HL-60 (cell line): ENCODE measurements around the gene TRAPPC6A.

Experiments
- DNase-seq, 2 experiments: peaks; one replicate each; pipeline ENCODE4 v3.0.0-alpha.2; 2010 to 2020; ENCODE audit warnings: low read depth in 1 of 2, low spot score in 1 of 2
- H3K27ac ChIP-seq: fragments of 250-450 bp; sonication (Bioruptor Pico); replicated peaks from 2 replicates; pipeline ENCODE4 v1.5.1; 2020; ENCODE audit warnings: mild to moderate bottlenecking, moderate library complexity
- H3K27me3 ChIP-seq: fragments of 250-450 bp; sonication (Bioruptor Pico); 2 replicates; pipeline ENCODE4 v1.5.1; 2021; ENCODE audit warnings: mild to moderate bottlenecking, moderate library complexity; ENCODE audit not compliant: insufficient read depth, poor library complexity, severe bottlenecking
- H3K4me3 ChIP-seq: replicated peaks from 2 replicates; pipeline ENCODE4 v1.5.1; 2011; ENCODE audit warnings: mild to moderate bottlenecking, control low read depth, low read length; ENCODE audit not compliant: insufficient read depth
- GABPA ChIP-seq: IDR thresholded peaks from 2 replicates; pipeline ENCODE4 v1.6.1; 2012; ENCODE audit warnings: low read depth
- POLR2AphosphoS5 ChIP-seq: IDR thresholded peaks from 2 replicates; pipeline ENCODE4 v1.6.1; 2012; ENCODE audit warnings: low read depth
- REST ChIP-seq: IDR thresholded peaks from 2 replicates; pipeline ENCODE4 v1.6.1; 2012; ENCODE audit warnings: low read depth; ENCODE audit not compliant: insufficient replicate concordance
- SPI1 ChIP-seq: IDR thresholded peaks from 2 replicates; pipeline ENCODE4 v1.6.1; 2012; ENCODE audit warnings: low read depth, mild to moderate bottlenecking, borderline replicate concordance
- TF ChIP-seq, protein P1 (sequence below): IDR thresholded peaks from one replicate; pipeline ENCODE4 v1.5.1; 2011; ENCODE audit warnings: low read length, control low read depth, inconsistent platforms; ENCODE audit not compliant: insufficient read depth

The TRAPPC6A gene

GRCh38 chr19:45128146-45128545 lies 49.9 kb downstream of the TRAPPC6A start:
- Histone ChIP-seq H3K27ac (no peak overlapping the region), H3K27me3 (no peaks in the 10 kb centered on the region), H3K4me3 (no peak overlapping the region)
- no peak for DNase-seq
- TF ChIP-seq REST (no peak), SPI1 (no peak), POLR2AphosphoS5 (no peak)

DNA sequence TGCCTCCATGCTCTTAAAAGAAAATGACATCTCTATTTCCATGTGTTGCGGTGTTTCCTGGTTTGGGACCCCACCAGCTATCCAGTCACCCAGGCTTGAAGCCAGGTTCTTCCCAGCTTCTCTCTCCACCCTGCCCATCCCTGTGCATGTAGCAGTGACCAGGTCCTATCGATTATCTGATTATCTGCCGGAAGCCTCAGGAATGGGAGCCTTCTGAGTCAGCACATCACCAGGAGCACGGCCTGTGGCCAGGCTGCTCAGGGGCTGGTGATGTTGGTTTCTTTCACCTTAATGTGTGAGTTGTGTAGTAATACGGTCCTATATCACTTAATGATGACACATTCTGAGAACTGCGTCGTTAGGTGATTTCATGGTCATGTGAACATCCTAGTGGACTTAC lies 51.4 kb downstream of the TRAPPC6A start:
- no peak for DNase-seq
- Histone ChIP-seq H3K4me3 (no peak overlapping the region), H3K27ac (no peak overlapping the region), H3K27me3 (no peaks in the 10 kb centered on the region)
- TF ChIP-seq, protein P1, sequence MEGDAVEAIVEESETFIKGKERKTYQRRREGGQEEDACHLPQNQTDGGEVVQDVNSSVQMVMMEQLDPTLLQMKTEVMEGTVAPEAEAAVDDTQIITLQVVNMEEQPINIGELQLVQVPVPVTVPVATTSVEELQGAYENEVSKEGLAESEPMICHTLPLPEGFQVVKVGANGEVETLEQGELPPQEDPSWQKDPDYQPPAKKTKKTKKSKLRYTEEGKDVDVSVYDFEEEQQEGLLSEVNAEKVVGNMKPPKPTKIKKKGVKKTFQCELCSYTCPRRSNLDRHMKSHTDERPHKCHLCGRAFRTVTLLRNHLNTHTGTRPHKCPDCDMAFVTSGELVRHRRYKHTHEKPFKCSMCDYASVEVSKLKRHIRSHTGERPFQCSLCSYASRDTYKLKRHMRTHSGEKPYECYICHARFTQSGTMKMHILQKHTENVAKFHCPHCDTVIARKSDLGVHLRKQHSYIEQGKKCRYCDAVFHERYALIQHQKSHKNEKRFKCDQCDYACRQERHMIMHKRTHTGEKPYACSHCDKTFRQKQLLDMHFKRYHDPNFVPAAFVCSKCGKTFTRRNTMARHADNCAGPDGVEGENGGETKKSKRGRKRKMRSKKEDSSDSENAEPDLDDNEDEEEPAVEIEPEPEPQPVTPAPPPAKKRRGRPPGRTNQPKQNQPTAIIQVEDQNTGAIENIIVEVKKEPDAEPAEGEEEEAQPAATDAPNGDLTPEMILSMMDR: no peak
- no peak for TF ChIP-seq REST
- no peak for TF ChIP-seq POLR2AphosphoS5
- no peak for TF ChIP-seq GABPA
- TF ChIP-seq SPI1: no peak

GRCh38 chr19:45125975-45126493 lies 52.0 kb downstream of the TRAPPC6A start:
- Histone ChIP-seq H3K4me3 (no peak overlapping the region), H3K27me3 (no peaks in the 10 kb centered on the region), H3K27ac (no peak overlapping the region)
- TF ChIP-seq SPI1: no peak
- TF ChIP-seq GABPA: no peak
- TF ChIP-seq, protein P1: peak; percentile 92
- peak; percentile 54 to 76 for DNase-seq

GRCh38 chr19:45125360-45125759 lies 52.7 kb downstream of the TRAPPC6A start:
- TF ChIP-seq GABPA (no peak), REST (no peak), POLR2AphosphoS5 (no peak), SPI1 (no peak)
- TF ChIP-seq, protein P1: no peak
- no peak overlapping the region for H3K27ac ChIP-seq
- DNase-seq: no peak
- H3K27me3 ChIP-seq: no peaks in the 10 kb centered on the region
- H3K4me3 ChIP-seq: no peak overlapping the region
